GM23338 (cell line): ENCODE results near the gene CCDC179. TPM values are rescaled to one million over a fixed set of nuclear protein-coding genes. Genes with fewer than 3 reads are reported as not detected.

ENCODE experiments used
- ATAC-seq: fragments of 200-7000 bp; cut with Tn5 transposase; 3 replicates; pipeline ENCODE4 v1.9.1; 2020
- DNase-seq: peaks from one replicate; pipeline ENCODE4 v3.0.0-alpha.2; 2015; ENCODE audit warnings: low spot score
- H2AFZ ChIP-seq: fragments of 200-600 bp; sonication (generic); 2 replicates; pipeline ENCODE4 v1.8.0; 2016; ENCODE audit warnings: antibody characterized with exemption, mild to moderate bottlenecking, moderate library complexity
- H3F3A ChIP-seq: fragments of 200-600 bp; sonication (generic); replicated peaks from 2 replicates; pipeline ENCODE4 v1.8.0; 2017; ENCODE audit warnings: antibody characterized with exemption, mixed run types, low read depth
- H3K27ac ChIP-seq: fragments of 200-600 bp; sonication (generic); 2 replicates; pipeline ENCODE4 v1.6.1; 2016; ENCODE audit warnings: low read depth
- H3K27me3 ChIP-seq: fragments of 200-600 bp; sonication (generic); 2 replicates; pipeline ENCODE4 v1.8.0; 2016; ENCODE audit warnings: mild to moderate bottlenecking, mixed run types, moderate library complexity; ENCODE audit not compliant: insufficient read depth
- H3K36me3 ChIP-seq: fragments of 200-600 bp; sonication (generic); 2 replicates; pipeline ENCODE4 v1.8.0; 2016; ENCODE audit warnings: mild to moderate bottlenecking; ENCODE audit not compliant: insufficient read depth
- H3K4me1 ChIP-seq: fragments of 200-600 bp; sonication (generic); 2 replicates; pipeline ENCODE4 v1.8.0; 2016; ENCODE audit warnings: mild to moderate bottlenecking, moderate library complexity; ENCODE audit not compliant: insufficient read depth
- H3K4me2 ChIP-seq: fragments of 200-600 bp; sonication (generic); 2 replicates; pipeline ENCODE4 v1.7.1; 2017; ENCODE audit warnings: mixed run types
- H3K4me3 ChIP-seq: fragments of 200-600 bp; sonication (generic); 2 replicates; pipeline ENCODE4 v1.6.1; 2016; ENCODE audit warnings: mixed run types
- H3K79me2 ChIP-seq: fragments of 200-600 bp; sonication (generic); replicated peaks from 2 replicates; pipeline ENCODE4 v1.8.0; 2017; ENCODE audit warnings: mild to moderate bottlenecking; ENCODE audit not compliant: insufficient read depth
- H3K9me2 ChIP-seq: fragments of 200-600 bp; sonication (generic); 2 replicates; pipeline ENCODE4 v1.8.0; 2017; ENCODE audit not compliant: insufficient read depth
- H4K20me1 ChIP-seq: fragments of 200-600 bp; sonication (generic); replicated peaks from 2 replicates; pipeline ENCODE4 v1.8.0; 2017; ENCODE audit warnings: mild to moderate bottlenecking; ENCODE audit not compliant: insufficient read depth
- H3K27ac Mint-ChIP-seq: 2 replicates; pipeline ENCODE4 v1.8.0; 2020; ENCODE audit warnings: inconsistent platforms, mild to moderate bottlenecking, moderate library complexity, mixed read lengths
- H3K27me3 Mint-ChIP-seq: 3 replicates; pipeline ENCODE4 v1.8.0; 2022; ENCODE audit warnings: low read depth, mild to moderate bottlenecking, moderate library complexity, mixed read lengths, inconsistent platforms; ENCODE audit not compliant: insufficient read depth, poor library complexity
- H3K36me3 Mint-ChIP-seq: 3 replicates; pipeline ENCODE4 v1.8.0; 2021; ENCODE audit warnings: low read depth, mild to moderate bottlenecking, inconsistent platforms, moderate library complexity, mixed read lengths
- H3K4me1 Mint-ChIP-seq: 3 replicates; pipeline ENCODE4 v1.8.0; 2020; ENCODE audit warnings: mild to moderate bottlenecking, inconsistent platforms, mixed read lengths
- H3K4me3 Mint-ChIP-seq: 3 replicates; pipeline ENCODE4 v1.8.0; 2021; ENCODE audit warnings: moderate library complexity, mild to moderate bottlenecking, inconsistent platforms, mixed read lengths
- H3K9me3 Mint-ChIP-seq: 3 replicates; pipeline ENCODE4 v1.8.0; 2020; ENCODE audit warnings: moderate library complexity, mild to moderate bottlenecking, inconsistent platforms, mixed read lengths
- CREB1 ChIP-seq: fragments of 250-450 bp; sonication (Bioruptor Pico); IDR thresholded peaks from 2 replicates; pipeline ENCODE4 v1.5.0; 2020; ENCODE audit warnings: low read depth, mild to moderate bottlenecking, moderate library complexity
- CTCF ChIP-seq, 2 experiments: fragments of 200-600 bp in 1 of 2; sonication (generic) in 1 of 2; conservative IDR thresholded peaks; 2 replicates each; pipeline versions ENCODE4 v1.5.1 to v1.6.1; 2016 to 2017; ENCODE audit warnings: antibody characterized with exemption in 2 of 2, low read depth in 2 of 2, mild to moderate bottlenecking in 2 of 2, moderate library complexity in 1 of 2
- ETS1 ChIP-seq: IDR thresholded peaks from 2 replicates; pipeline ENCODE4 v1.6.1; 2016; ENCODE audit warnings: antibody characterized with exemption
- EZH2 ChIP-seq: fragments of 200-600 bp; sonication (generic); IDR thresholded peaks from one replicate; pipeline ENCODE4 v1.8.0; 2017; ENCODE audit warnings: antibody characterized with exemption, mild to moderate bottlenecking, low read depth; ENCODE audit not compliant: unreplicated experiment
- EZH2phosphoT487 ChIP-seq: fragments of 200-600 bp; sonication (generic); IDR thresholded peaks from one replicate; pipeline ENCODE4 v1.8.1; 2018; ENCODE audit warnings: antibody characterized with exemption; ENCODE audit not compliant: unreplicated experiment
- JUNB ChIP-seq: IDR thresholded peaks from one replicate; pipeline ENCODE4 v1.6.1; 2016; ENCODE audit warnings: antibody characterized with exemption; ENCODE audit not compliant: unreplicated experiment
- NANOG ChIP-seq: IDR thresholded peaks from 2 replicates; pipeline ENCODE4 v1.6.1; 2016; ENCODE audit warnings: antibody characterized with exemption, borderline replicate concordance
- POLR2AphosphoS5 ChIP-seq: IDR thresholded peaks from 2 replicates; pipeline ENCODE4 v1.6.1; 2016; ENCODE audit warnings: antibody characterized with exemption, low read depth
- REST ChIP-seq: IDR thresholded peaks from one replicate; pipeline ENCODE4 v1.6.1; 2018; ENCODE audit warnings: antibody characterized with exemption; ENCODE audit not compliant: unreplicated experiment
- STAT1 ChIP-seq: IDR thresholded peaks from one replicate; pipeline ENCODE4 v1.6.1; 2016; ENCODE audit warnings: antibody characterized with exemption; ENCODE audit not compliant: unreplicated experiment
- ZNF114 ChIP-seq: fragments of 250-450 bp; sonication (Bioruptor Pico); IDR thresholded peaks from 2 replicates; pipeline ENCODE4 v1.5.0; 2020; ENCODE audit warnings: mild to moderate bottlenecking, moderate library complexity
- ZNF331 ChIP-seq: fragments of 250-450 bp; sonication (Bioruptor Pico); IDR thresholded peaks from 2 replicates; pipeline ENCODE4 v1.5.0; 2020; ENCODE audit warnings: low read depth, mild to moderate bottlenecking, moderate library complexity
- ZNF462 ChIP-seq: fragments of 250-450 bp; sonication (Bioruptor Pico); IDR thresholded peaks from 2 replicates; pipeline ENCODE4 v1.5.0; 2020; ENCODE audit warnings: mild to moderate bottlenecking, moderate library complexity
- polyA plus RNA-seq: library from polyadenylated mRNA; unstranded; fragments of >200 nt; fragmentation: Nextera tagmentation; extraction: Ambion mirVana; gene quantifications from 2 replicates; pipeline ENCODE4 v1.2.1, GENCODE V29; 2016
- total RNA-seq: library from RNA; depleted of rRNA; stranded (reverse); fragments of >200 nt; shearing (Covaris generic); gene quantifications from 2 replicates; pipeline ENCODE4 v1.2.3, GENCODE V29; 2014

The CCDC179 gene
- total and polyA plus RNA-seq, 2 experiments from 2014 or later: not detected

- H3K9me3 Mint-ChIP-seq: no peaks in the 10 kb centered on the region; the same call in 2 of the 3 replicates
- H3K27ac Mint-ChIP-seq: no peak overlapping the region
- Histone ChIP-seq H3K79me2 (no peaks in the 10 kb centered on the region), H3K4me3 (no peak overlapping the region), H3F3A (no peaks in the 10 kb centered on the region), H2AFZ (no peak overlapping the region), H3K27me3 (no peaks in the 10 kb centered on the region), H3K4me1 (no peaks in the 10 kb centered on the region), H3K27ac (no peak overlapping the region), H3K4me2 (no peak overlapping the region), H4K20me1 (no peaks in the 10 kb centered on the region), H3K9me2 (0 out of 2 replicates have a peak, but pooled peaks cover 5% of the 10 kb centered on the region), H3K36me3 (no peaks in the 10 kb centered on the region; the same call in 1 of the 2 replicates)
- H3K4me1 Mint-ChIP-seq: no peaks in the 10 kb centered on the region
- H3K4me3 Mint-ChIP-seq: no peak overlapping the region
- peaks cover 3% of the 10 kb centered on the region; the same call in 1 of the 3 replicates for H3K36me3 Mint-ChIP-seq
- TF ChIP-seq CREB1: no peak
- TF ChIP-seq ETS1: no peak
- TF ChIP-seq STAT1: no peak
- TF ChIP-seq ZNF462: no peak
- no peak for TF ChIP-seq POLR2AphosphoS5
- no peak for TF ChIP-seq ZNF114
- TF ChIP-seq EZH2: no peak
- TF ChIP-seq JUNB: no peak
- TF ChIP-seq ZNF331: no peak
- no peak for TF ChIP-seq CTCF (conservative IDR thresholded peaks at IDR 0.05; ENCODE audit: low read depth in 2 of 2)
- no peak for TF ChIP-seq REST
- no peak for TF ChIP-seq NANOG
- TF ChIP-seq EZH2phosphoT487: no peak
- DNase-seq (no peak), ATAC-seq (no peak)
- H3K27me3 Mint-ChIP-seq: no peaks in the 10 kb centered on the region
These were observed 9.1 kb upstream of the CCDC179 start for GRCh38 chr11:22869325-22869724.
